Activated B cell treated with CpG ODN at 0.5 μM for 24 hours (primary cell): ENCODE results near the gene KIFAP3. TPM values are rescaled to one million over a fixed set of nuclear protein-coding genes. Genes with fewer than 3 reads are reported as not detected.
A peak's percentile ranks its signal among the peaks of the same experiment; 100 is the strongest.
"Not testable (repeated sequence)": the region's sequence is repeated elsewhere in the genome, so short reads cannot be mapped to it uniquely, and the experiment has no call there.

ENCODE experiments used
- ATAC-seq: fragments of 200-7000 bp; cut with Tn5 transposase; one replicate; pipeline ENCODE4 v1.10.0; 2021; ENCODE audit warnings: low read depth, mild to moderate bottlenecking, moderate library complexity
- CTCF ChIA-PET: fragments of 350-600 bp; sonication (Branson Sonifier 250); formaldehyde crosslinking; loops from one replicate; lab custom pipeline; 2021; ENCODE audit warnings: antibody characterized with exemption; lab: Charles Lee
- POLR2A ChIA-PET: fragments of 350-600 bp; sonication (Branson Sonifier 250); formaldehyde crosslinking; loops from one replicate; lab custom pipeline; 2021; ENCODE audit warnings: antibody characterized with exemption; lab: Charles Lee
- DNase-seq: peaks from one replicate; pipeline ENCODE4 v3.0.0; 2022
- H3K27ac Mint-ChIP-seq: one replicate; pipeline ENCODE4 v1.8.0; 2020; ENCODE audit warnings: mixed read lengths
- H3K27me3 Mint-ChIP-seq: one replicate; pipeline ENCODE4 v1.8.0; 2021; ENCODE audit warnings: mixed read lengths
- H3K36me3 Mint-ChIP-seq: one replicate; pipeline ENCODE4 v1.8.0; 2021; ENCODE audit warnings: low read depth, mixed read lengths
- H3K4me1 Mint-ChIP-seq: one replicate; pipeline ENCODE4 v1.8.0; 2021; ENCODE audit warnings: mixed read lengths
- H3K4me3 Mint-ChIP-seq: one replicate; pipeline ENCODE4 v1.8.0; 2020; ENCODE audit warnings: mild to moderate bottlenecking, mixed read lengths
- H3K9me3 Mint-ChIP-seq: one replicate; pipeline ENCODE4 v1.8.0; 2020; ENCODE audit warnings: mixed read lengths
- intact Hi-C: fragments of 100-400 bp; cut with micrococcal nuclease; formaldehyde crosslinking; loops from one replicate; pipeline ENCODE4 v1.15.1; 2024
- total RNA-seq: library from RNA; stranded (reverse); gene quantifications from 2 replicates; pipeline ENCODE4 v1.2.3, GENCODE V29; 2022
- TF ChIP-seq, protein P1 (sequence below): fragments of 200-600 bp; IDR thresholded peaks from one replicate; pipeline ENCODE4 v1.8.0; 2022; ENCODE audit warnings: antibody characterized with exemption, mild to moderate bottlenecking

The KIFAP3 gene
- 11.8 and 12.7 TPM in 2 replicates for total RNA-seq

DNA sequence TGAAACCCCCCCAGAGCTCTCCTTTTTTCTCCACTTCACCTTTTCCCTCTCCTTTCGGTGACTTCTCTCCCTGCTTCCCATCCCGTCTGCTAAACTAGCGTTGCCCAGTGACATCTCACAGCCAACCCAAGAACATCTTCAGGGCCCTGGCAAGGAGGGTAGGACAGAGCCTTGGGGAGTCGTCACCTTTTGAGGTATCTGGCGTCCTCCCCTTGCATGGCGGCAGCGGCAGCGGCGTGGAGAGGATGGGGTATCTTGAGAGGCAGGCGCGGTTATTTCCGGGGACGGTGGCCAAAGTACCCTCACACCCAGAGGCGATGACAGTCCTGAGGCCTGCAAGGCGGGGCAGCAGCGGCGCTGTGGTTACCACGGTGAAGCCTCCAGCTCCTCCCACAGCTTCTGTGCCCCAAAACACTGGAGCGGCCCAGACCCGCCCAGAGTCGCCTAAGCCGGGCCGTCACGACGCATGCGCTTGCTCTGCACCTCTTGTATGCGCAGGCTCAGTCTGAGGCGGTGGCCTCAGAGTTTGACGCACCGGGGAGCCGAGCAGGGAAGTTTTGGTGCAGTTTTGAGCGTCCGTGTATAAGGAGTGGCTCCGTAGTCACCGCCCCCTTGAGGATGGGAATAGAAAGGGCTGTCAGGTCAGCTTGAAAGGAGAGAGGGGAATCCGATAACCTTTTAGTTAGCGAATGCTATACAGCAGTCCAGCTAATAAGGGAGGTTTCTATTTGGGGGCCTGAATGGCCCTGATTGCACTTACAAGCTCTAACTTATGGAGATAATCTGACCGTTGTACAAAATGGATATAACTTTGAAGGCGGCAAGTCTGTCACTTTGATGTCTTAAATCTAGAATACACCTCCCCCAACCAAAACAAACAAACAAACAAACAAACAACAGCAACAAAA lies at the start of gene KIFAP3:
Gene KIFAP3, minus strand, starts transcription at position 446 of the 908 bp plus-strand sequence. Its CDS starts 228 bp downstream, at position 218.
- Mint-ChIP-seq H3K27ac (peak within 1 kb of the TSS; percentile 87), H3K36me3 (peaks cover 10% of the 10 kb centered on the region), H3K9me3 (peaks cover 14% of the 10 kb centered on the region), H3K4me3 (peak within 1 kb of the TSS; percentile 94), H3K4me1 (peaks cover 52% of the 10 kb centered on the region), H3K27me3 (peaks cover 2% of the 10 kb centered on the region)
- ChIA-PET CTCF (interaction anchor here (0.6 to 1.6 kb wide), 3 partner anchors 79 to 1239 kb away, joined by 3 to 4 read pairs (median 3); partner anchors contain the start of genes FMO4 and SCYL3), POLR2A (interaction anchor here (0.8 to 1.4 kb wide), 3 partner anchors 181 to 457 kb away, joined by 3 to 21 read pairs (median 5); partner anchors contain the start of genes GORAB and SCYL3)
- DNase-seq (peak; percentile 89), ATAC-seq (peak; percentile 93)
- TF ChIP-seq, protein P1, sequence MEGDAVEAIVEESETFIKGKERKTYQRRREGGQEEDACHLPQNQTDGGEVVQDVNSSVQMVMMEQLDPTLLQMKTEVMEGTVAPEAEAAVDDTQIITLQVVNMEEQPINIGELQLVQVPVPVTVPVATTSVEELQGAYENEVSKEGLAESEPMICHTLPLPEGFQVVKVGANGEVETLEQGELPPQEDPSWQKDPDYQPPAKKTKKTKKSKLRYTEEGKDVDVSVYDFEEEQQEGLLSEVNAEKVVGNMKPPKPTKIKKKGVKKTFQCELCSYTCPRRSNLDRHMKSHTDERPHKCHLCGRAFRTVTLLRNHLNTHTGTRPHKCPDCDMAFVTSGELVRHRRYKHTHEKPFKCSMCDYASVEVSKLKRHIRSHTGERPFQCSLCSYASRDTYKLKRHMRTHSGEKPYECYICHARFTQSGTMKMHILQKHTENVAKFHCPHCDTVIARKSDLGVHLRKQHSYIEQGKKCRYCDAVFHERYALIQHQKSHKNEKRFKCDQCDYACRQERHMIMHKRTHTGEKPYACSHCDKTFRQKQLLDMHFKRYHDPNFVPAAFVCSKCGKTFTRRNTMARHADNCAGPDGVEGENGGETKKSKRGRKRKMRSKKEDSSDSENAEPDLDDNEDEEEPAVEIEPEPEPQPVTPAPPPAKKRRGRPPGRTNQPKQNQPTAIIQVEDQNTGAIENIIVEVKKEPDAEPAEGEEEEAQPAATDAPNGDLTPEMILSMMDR, result no peak
- intact Hi-C loops, result loop anchor here (1.0 to 10.0 kb wide), 10 partner anchors 181 to 1897 kb away; partner anchors contain the start of genes ATP1B1, BLZF1, FMO4 and GORAB

DNA sequence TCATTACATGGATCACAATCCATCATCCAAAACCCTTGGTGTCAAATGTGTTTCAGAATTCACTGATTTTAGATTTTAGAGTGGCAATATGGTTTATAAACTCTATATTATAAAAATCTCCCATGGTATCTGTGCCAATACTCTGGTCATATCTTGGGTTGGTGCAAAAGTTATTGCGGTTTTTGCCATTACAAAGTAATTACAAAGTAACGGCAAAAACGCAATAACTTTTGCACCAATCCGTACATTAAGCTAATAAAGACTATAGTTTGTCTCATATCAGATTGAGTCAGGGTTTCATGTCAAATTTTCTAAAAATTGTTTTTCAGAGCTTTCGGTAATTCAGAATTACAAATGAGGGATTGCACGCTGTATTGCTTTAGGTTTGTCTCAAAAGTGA lies 47.9 kb upstream of the KIFAP3 start:
- Mint-ChIP-seq H3K4me1 (no peaks in the 10 kb centered on the region), H3K9me3 (peaks cover 7% of the 10 kb centered on the region), H3K27ac (no peak overlapping the region), H3K4me3 (no peak overlapping the region), H3K27me3 (no peaks in the 10 kb centered on the region), H3K36me3 (no peaks in the 10 kb centered on the region)
- ATAC-seq, result no peak
- TF ChIP-seq, protein P1, result no peak
- ChIA-PET CTCF (no interaction called here), POLR2A (no interaction called here)
- intact Hi-C loops, result no loop called here
- DNase-seq, result no peak

DNA sequence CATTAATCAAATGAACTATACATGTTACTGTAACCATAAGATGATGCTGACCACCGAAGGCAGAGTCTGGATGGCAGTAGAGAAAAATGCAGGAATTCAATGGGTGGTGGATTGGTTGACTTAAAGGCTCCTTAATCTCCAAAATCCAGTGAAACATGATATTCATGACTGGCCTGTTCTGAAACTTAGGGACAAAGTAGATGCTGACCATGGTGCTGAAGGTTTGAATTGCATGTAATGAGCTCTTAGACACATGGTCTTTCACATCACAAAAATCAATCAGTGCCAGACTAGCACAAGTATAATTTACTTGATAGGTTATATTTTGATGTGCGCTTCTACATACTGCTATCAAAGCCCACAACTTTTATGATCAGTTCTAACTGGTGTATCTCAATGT lies 40.4 kb upstream of the KIFAP3 start:
- no peaks in the 10 kb centered on the region for H3K36me3 Mint-ChIP-seq
- intact Hi-C loops, result no loop called here
- no peak overlapping the region for H3K27ac Mint-ChIP-seq
- ChIA-PET CTCF (no interaction called here), POLR2A (no interaction called here)
- DNase-seq, result no peak
- no peak for ATAC-seq
- H3K9me3 Mint-ChIP-seq, result no peaks in the 10 kb centered on the region
- no peak overlapping the region for H3K4me3 Mint-ChIP-seq
- H3K27me3 Mint-ChIP-seq, result peaks cover 11% of the 10 kb centered on the region
- TF ChIP-seq, protein P1, result no peak
- H3K4me1 Mint-ChIP-seq, result no peaks in the 10 kb centered on the region

- H3K9me3 Mint-ChIP-seq, H3K27ac Mint-ChIP-seq, DNase-seq, H3K4me3 Mint-ChIP-seq, H3K4me1 Mint-ChIP-seq, intact Hi-C loops, ATAC-seq, CTCF ChIA-PET, POLR2A ChIA-PET, H3K36me3 Mint-ChIP-seq: not testable (repeated sequence)
- peaks cover 11% of the 10 kb centered on the region for H3K27me3 Mint-ChIP-seq
Measured at GRCh38 chr1:170113140-170113539, 38.6 kb upstream of the KIFAP3 start.

DNA sequence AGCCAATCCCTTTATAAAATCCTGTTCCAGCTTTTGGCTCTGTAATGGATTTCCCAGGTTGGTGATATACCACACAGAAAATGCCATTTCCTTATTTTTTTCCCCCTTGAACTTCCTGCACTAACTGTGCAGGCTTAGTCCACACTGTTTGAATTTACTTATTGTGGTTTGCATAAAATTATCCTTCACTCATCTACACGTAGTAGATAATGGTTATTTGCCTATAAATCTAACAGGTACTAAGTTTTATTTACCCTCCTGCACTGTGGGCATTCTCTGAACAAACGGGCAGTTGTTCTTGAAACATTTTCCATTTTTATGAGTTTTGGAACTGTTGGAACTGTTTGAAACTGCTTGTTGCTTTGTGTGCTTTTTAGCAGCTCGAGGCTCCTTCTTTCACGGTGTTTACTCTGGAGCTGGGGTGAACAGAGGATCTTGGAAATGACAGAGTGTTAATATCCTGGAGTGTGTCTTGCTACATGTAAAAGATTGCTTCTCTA lies 23.0 kb upstream of the KIFAP3 start:
- TF ChIP-seq, protein P1, result no peak
- intact Hi-C loops, result no loop called here
- Mint-ChIP-seq H3K36me3 (no peaks in the 10 kb centered on the region), H3K9me3 (peaks cover 10% of the 10 kb centered on the region), H3K4me3 (no peak overlapping the region), H3K27me3 (peaks cover 22% of the 10 kb centered on the region), H3K27ac (no peak overlapping the region), H3K4me1 (no peaks in the 10 kb centered on the region)
- ATAC-seq (no peak), DNase-seq (no peak)
- POLR2A ChIA-PET, result no interaction called here
- CTCF ChIA-PET, result no interaction called here
